Calu3 (cell line): ENCODE results near the gene SYF2. TPM values are rescaled to one million over a fixed set of nuclear protein-coding genes. Genes with fewer than 3 reads are reported as not detected.

Experiments used
- BruUV-seq: library from RNA; stranded (reverse); fragments of 400-500 nt; replicated peaks from 2 replicates; lab custom pipeline; 2021; lab: Mats Ljungman, UMichigan
- CTCF ChIA-PET: fragments of 300-600 bp; sonication (Branson Sonifier 250); formaldehyde crosslinking; loops from one replicate; lab custom pipeline; 2022; ENCODE audit warnings: antibody characterized with exemption; lab: Charles Lee
- DNase-seq: peaks from one replicate; pipeline ENCODE4 v3.0.0; 2022
- H3K27ac Mint-ChIP-seq: one replicate; pipeline ENCODE4 v1.8.0; 2022; ENCODE audit warnings: mixed read lengths; ENCODE audit not compliant: unreplicated experiment
- H3K27me3 Mint-ChIP-seq: one replicate; pipeline ENCODE4 v1.8.0; 2022; ENCODE audit warnings: mixed read lengths; ENCODE audit not compliant: unreplicated experiment
- H3K36me3 Mint-ChIP-seq: one replicate; pipeline ENCODE4 v1.8.0; 2022; ENCODE audit warnings: mild to moderate bottlenecking, moderate library complexity, mixed read lengths; ENCODE audit not compliant: insufficient read depth, unreplicated experiment
- H3K4me1 Mint-ChIP-seq: one replicate; pipeline ENCODE4 v1.8.0; 2022; ENCODE audit warnings: mild to moderate bottlenecking, low read depth, mixed read lengths; ENCODE audit not compliant: unreplicated experiment
- H3K4me3 Mint-ChIP-seq: one replicate; pipeline ENCODE4 v1.8.0; 2022; ENCODE audit warnings: mild to moderate bottlenecking, low read depth, moderate library complexity, mixed read lengths; ENCODE audit not compliant: unreplicated experiment
- H3K9me3 Mint-ChIP-seq: one replicate; pipeline ENCODE4 v1.8.0; 2022; ENCODE audit warnings: low read depth, mixed read lengths; ENCODE audit not compliant: unreplicated experiment
- CTCF ChIP-seq: fragments of 200-600 bp; IDR thresholded peaks from one replicate; pipeline ENCODE4 v1.8.0; 2022; ENCODE audit warnings: antibody characterized with exemption; ENCODE audit not compliant: unreplicated experiment
- intact Hi-C: fragments of 100-400 bp; cut with micrococcal nuclease; formaldehyde crosslinking; loops from one replicate; pipeline ENCODE4 v1.10.0; 2022; ENCODE audit not compliant: unreplicated experiment
- total RNA-seq: library from RNA; stranded (reverse); gene quantifications from 2 replicates; pipeline ENCODE4 v1.2.3, GENCODE V29; 2022

The SYF2 gene
- total RNA-seq, 1 experiment from 2014 or later: 24.3 TPM

DNA sequence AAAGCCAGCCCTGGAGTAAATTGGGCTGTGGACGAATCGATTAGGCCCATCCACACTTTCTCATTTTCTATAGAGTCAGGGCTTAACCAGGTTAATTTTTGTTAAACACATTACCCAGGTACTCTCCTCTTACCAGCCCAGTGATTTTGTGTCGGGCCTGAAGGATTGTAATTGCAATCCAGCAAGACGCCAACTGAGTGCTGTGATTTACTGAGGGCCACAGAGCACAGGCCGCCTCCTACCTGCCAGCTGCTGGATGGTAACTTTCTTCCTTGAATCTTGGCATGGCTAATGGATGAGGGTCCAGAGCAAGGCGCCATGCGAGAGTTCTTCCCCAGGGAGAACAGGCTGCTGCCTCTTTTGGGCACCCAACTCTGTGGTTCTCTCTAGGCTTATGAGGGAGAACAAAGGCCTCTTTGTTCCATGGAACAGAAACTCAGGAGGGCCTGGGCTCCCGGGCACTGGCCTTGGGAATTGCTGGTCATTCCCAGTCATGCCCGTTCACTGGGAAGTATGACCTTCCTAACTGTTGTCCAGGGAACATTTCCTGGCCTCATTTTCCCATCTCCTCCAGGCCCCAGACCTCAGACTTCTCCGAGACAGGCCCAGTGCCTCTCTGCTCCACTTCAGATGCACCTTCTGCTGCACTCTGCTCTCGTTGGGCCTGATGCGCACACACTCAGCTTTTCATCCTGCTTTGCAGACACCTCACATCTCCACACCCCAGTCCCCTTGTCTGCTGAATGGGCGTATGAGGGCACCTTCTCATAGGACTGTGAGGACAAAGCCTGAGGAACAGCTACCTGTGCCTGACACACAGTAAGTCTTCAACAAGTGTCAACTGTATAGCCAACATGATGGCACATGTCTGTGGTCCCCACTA is 57.3 kb downstream of the SYF2 start:
- Mint-ChIP-seq H3K9me3 (peaks cover 4% of the 10 kb centered on the region), H3K27me3 (no peaks in the 10 kb centered on the region), H3K4me3 (no peak overlapping the region), H3K4me1 (no peaks in the 10 kb centered on the region), H3K27ac (no peak overlapping the region), H3K36me3 (no peaks in the 10 kb centered on the region)
- no peak for DNase-seq
- BruUV-seq: no TSS peak
- TF ChIP-seq CTCF: no peak
- intact Hi-C loops: no loop called here
- CTCF ChIA-PET: no interaction called here

GRCh38 chr1:25174363-25174729 is 58.0 kb downstream of the SYF2 start:
- Mint-ChIP-seq H3K9me3 (peaks cover 4% of the 10 kb centered on the region), H3K36me3 (no peaks in the 10 kb centered on the region), H3K4me3 (no peak overlapping the region), H3K27me3 (no peaks in the 10 kb centered on the region), H3K4me1 (no peaks in the 10 kb centered on the region), H3K27ac (no peak overlapping the region)
- no TSS peak for BruUV-seq
- CTCF ChIA-PET: no interaction called here
- intact Hi-C loops: no loop called here
- no peak for TF ChIP-seq CTCF
- DNase-seq: no peak

- no peaks in the 10 kb centered on the region for H3K36me3 Mint-ChIP-seq
- no peak overlapping the region for H3K4me3 Mint-ChIP-seq
- CTCF ChIA-PET: no interaction called here
- H3K27ac Mint-ChIP-seq: no peak overlapping the region
- H3K9me3 Mint-ChIP-seq: peaks cover 4% of the 10 kb centered on the region
- H3K4me1 Mint-ChIP-seq: no peaks in the 10 kb centered on the region
- DNase-seq: no peak
- intact Hi-C loops: no loop called here
- no peaks in the 10 kb centered on the region for H3K27me3 Mint-ChIP-seq
- no peak for TF ChIP-seq CTCF
- BruUV-seq: no TSS peak
Observed at GRCh38 chr1:25173809-25174340, 58.4 kb downstream of the SYF2 start.

Other genes with a start within 250 kb of the SYF2 start
- 56.9 and 60.4 TPM in 2 replicates for gene RSRP1, start 15.0 kb upstream of the SYF2 start, total RNA-seq
- not detected in 2 replicates for gene RHD, start 40.0 kb upstream of the SYF2 start, total RNA-seq
- gene TMEM50A, start 105.8 kb upstream of the SYF2 start, total RNA-seq: 72.7 and 82.6 TPM in 2 replicates
- 0.44 TPM in 1 of 2 replicates, not detected in the other for gene RHCE, start 188.3 kb upstream of the SYF2 start, total RNA-seq
- 14.1 and 16.4 TPM in 2 replicates for gene MACO1, start 198.4 kb upstream of the SYF2 start, total RNA-seq